ENCODE results near the gene AOPEP.
"Not testable (repeated sequence)": the region's sequence is repeated elsewhere in the genome, so short reads cannot be mapped to it uniquely, and the experiment has no call there.

Gene AOPEP

GRCh38 chr9:94869415-94869843 lies 142.9 kb downstream of the AOPEP start:
- no peak for DNase-seq (ENCODE audit: low spot score)

GRCh38 chr9:94870465-94870792 lies 143.9 kb downstream of the AOPEP start:
- no peak for DNase-seq (ENCODE audit: low spot score)

- no peak for DNase-seq (ENCODE audit: low spot score)
These were observed 144.5 kb downstream of the AOPEP start for GRCh38 chr9:94870793-94871558.

- DNase-seq (ENCODE audit: low spot score): no peak
These were observed 145.8 kb downstream of the AOPEP start for GRCh38 chr9:94872083-94872833.

GRCh38 chr9:94872891-94873511 lies 146.5 kb downstream of the AOPEP start:
- DNase-seq (ENCODE audit: low spot score): no peak

GRCh38 chr9:94874316-94874715 lies 147.8 kb downstream of the AOPEP start:
- DNase-seq (ENCODE audit: low spot score): peak; percentile 59

- no peak for DNase-seq (ENCODE audit: low spot score)
These were observed 149.0 kb downstream of the AOPEP start for GRCh38 chr9:94875300-94876020.

GRCh38 chr9:94878804-94879203 lies 152.3 kb downstream of the AOPEP start:
- not testable (repeated sequence) for DNase-seq (ENCODE audit: low spot score)

GRCh38 chr9:94879230-94879629 lies 152.7 kb downstream of the AOPEP start:
- no peak for DNase-seq (ENCODE audit: low spot score)

- peak; percentile 64 for DNase-seq (ENCODE audit: low spot score)
These were observed 154.5 kb downstream of the AOPEP start for GRCh38 chr9:94881023-94881422.

- no peak for DNase-seq (ENCODE audit: low spot score)
These were observed 155.0 kb downstream of the AOPEP start for GRCh38 chr9:94881454-94881853.

- no peak for DNase-seq (ENCODE audit: low spot score)
These were observed 155.4 kb downstream of the AOPEP start for GRCh38 chr9:94881940-94882339.

- DNase-seq (ENCODE audit: low spot score): no peak
These were observed 156.6 kb downstream of the AOPEP start for GRCh38 chr9:94882966-94883641.

- no peak for DNase-seq (ENCODE audit: low spot score)
These were observed 159.5 kb downstream of the AOPEP start for GRCh38 chr9:94885854-94886447.

- DNase-seq (ENCODE audit: low spot score): no peak
These were observed 161.2 kb downstream of the AOPEP start for GRCh38 chr9:94887721-94888120.

- DNase-seq (ENCODE audit: low spot score): no peak
These were observed 162.3 kb downstream of the AOPEP start for GRCh38 chr9:94888775-94889174.

- DNase-seq (ENCODE audit: low spot score): no peak
These were observed 163.1 kb downstream of the AOPEP start for GRCh38 chr9:94889628-94890027.

GRCh38 chr9:94891183-94891582 lies 164.7 kb downstream of the AOPEP start:
- no peak for DNase-seq (ENCODE audit: low spot score)

GRCh38 chr9:94892675-94893074 lies 166.2 kb downstream of the AOPEP start:
- no peak for DNase-seq (ENCODE audit: low spot score)

- DNase-seq (ENCODE audit: low spot score): no peak
These were observed 167.7 kb downstream of the AOPEP start for GRCh38 chr9:94894094-94894699.

GRCh38 chr9:94895668-94896067 lies 169.2 kb downstream of the AOPEP start:
- DNase-seq (ENCODE audit: low spot score): no peak
